ENCODE measurements around the gene TMEFF2.

DNA sequence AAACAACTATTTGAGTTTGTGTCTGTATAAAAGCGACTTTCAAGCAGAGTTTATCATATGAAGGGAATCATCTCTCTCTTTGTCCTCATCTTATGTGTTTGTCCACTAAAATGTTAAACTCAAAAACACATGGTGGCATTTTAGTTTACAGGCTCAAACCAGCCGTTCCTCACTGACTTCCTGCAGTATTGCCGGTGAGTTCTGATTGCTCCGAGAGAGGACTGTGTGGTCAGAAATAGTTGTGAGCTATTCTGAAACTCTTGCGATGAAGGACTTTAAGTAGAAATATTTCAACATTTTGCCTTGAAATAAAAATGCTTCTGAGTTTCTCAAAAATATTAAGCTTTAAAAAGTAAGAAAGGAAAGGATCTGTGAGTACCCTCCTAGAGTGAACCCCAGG lies 184.7 kb downstream of the TMEFF2 start:
- TF ChIP-seq, protein P1, sequence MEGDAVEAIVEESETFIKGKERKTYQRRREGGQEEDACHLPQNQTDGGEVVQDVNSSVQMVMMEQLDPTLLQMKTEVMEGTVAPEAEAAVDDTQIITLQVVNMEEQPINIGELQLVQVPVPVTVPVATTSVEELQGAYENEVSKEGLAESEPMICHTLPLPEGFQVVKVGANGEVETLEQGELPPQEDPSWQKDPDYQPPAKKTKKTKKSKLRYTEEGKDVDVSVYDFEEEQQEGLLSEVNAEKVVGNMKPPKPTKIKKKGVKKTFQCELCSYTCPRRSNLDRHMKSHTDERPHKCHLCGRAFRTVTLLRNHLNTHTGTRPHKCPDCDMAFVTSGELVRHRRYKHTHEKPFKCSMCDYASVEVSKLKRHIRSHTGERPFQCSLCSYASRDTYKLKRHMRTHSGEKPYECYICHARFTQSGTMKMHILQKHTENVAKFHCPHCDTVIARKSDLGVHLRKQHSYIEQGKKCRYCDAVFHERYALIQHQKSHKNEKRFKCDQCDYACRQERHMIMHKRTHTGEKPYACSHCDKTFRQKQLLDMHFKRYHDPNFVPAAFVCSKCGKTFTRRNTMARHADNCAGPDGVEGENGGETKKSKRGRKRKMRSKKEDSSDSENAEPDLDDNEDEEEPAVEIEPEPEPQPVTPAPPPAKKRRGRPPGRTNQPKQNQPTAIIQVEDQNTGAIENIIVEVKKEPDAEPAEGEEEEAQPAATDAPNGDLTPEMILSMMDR (IDR thresholded peaks at IDR 0.05) = no peak
- no peak for TF ChIP-seq ZFX (IDR thresholded peaks at IDR 0.05; ENCODE audit: borderline replicate concordance)

Measured in 22Rv1 (cell line).